ENCODE results near the gene ATP6V1F. TPM values are rescaled to one million over a fixed set of nuclear protein-coding genes. Genes with fewer than 3 reads are reported as not detected.

The ATP6V1F gene
- total RNA-seq, 1 experiment from 2014 or later = 169 TPM

- Histone ChIP-seq H3K27ac (peak overlapping the region; percentile 94), H2AFZ (peak overlapping the region; percentile 4; the same call in 1 of the 2 replicates), H3F3A (ENCODE audit: insufficient read depth, low read depth) (peaks cover 47% of the 10 kb centered on the region), H3K4me2 (peak overlapping the region; percentile 83), H3K9me2 (ENCODE audit: insufficient read depth) (no peaks in the 10 kb centered on the region), H3K4me1 (replicated peaks; ENCODE audit: insufficient read depth) (peaks cover 49% of the 10 kb centered on the region), H3K9me3 (ENCODE audit: insufficient read depth, low read depth) (no peaks in the 10 kb centered on the region), H3K4me3 (peak overlapping the region; percentile 51), H4K20me1 (ENCODE audit: insufficient read depth) (no peaks in the 10 kb centered on the region), H3K79me2 (ENCODE audit: low read depth) (peaks cover 16% of the 10 kb centered on the region), H3K36me3 (ENCODE audit: low read depth) (no peaks in the 10 kb centered on the region), H3K27me3 (ENCODE audit: insufficient read depth, low read depth) (no peaks in the 10 kb centered on the region)
- TF ChIP-seq EZH2 (IDR thresholded peaks at IDR 0.05; ENCODE audit: low read depth) = no peak
- TF ChIP-seq CTCF (conservative IDR thresholded peaks at IDR 0.05) = no peak
- no peak for DNase-seq
- intact Hi-C loops (cut with micrococcal nuclease; ENCODE audit: unreplicated experiment) = no loop called here
- CTCF ChIA-PET = interaction anchor here (0.5 kb wide), 1 partner anchor 151 kb away, joined by 5 read pairs; no protein-coding TSS in a partner anchor
- POLR2A ChIA-PET (ENCODE audit: unreplicated experiment) = no interaction called here
- BruUV-seq (replicated peaks) = no TSS peak
Measured at GRCh38 chr7:128888039-128888755, 25.5 kb downstream of the ATP6V1F start.

GRCh38 chr7:128888756-128889095 lies 26.1 kb downstream of the ATP6V1F start:
- Histone ChIP-seq H3K4me2 (peak overlapping the region; percentile 83), H3K9me2 (ENCODE audit: insufficient read depth) (no peaks in the 10 kb centered on the region), H3K4me1 (replicated peaks; ENCODE audit: insufficient read depth) (peaks cover 55% of the 10 kb centered on the region), H3K27me3 (ENCODE audit: insufficient read depth, low read depth) (no peaks in the 10 kb centered on the region), H3F3A (ENCODE audit: insufficient read depth, low read depth) (peaks cover 51% of the 10 kb centered on the region), H4K20me1 (ENCODE audit: insufficient read depth) (no peaks in the 10 kb centered on the region), H3K79me2 (ENCODE audit: low read depth) (peaks cover 16% of the 10 kb centered on the region), H3K36me3 (ENCODE audit: low read depth) (no peaks in the 10 kb centered on the region), H3K27ac (peak overlapping the region; percentile 94), H2AFZ (peak overlapping the region; percentile 4; the same call in 1 of the 2 replicates), H3K4me3 (peak overlapping the region; percentile 51), H3K9me3 (ENCODE audit: insufficient read depth, low read depth) (no peaks in the 10 kb centered on the region)
- intact Hi-C loops (cut with micrococcal nuclease; ENCODE audit: unreplicated experiment) = no loop called here
- no peak for TF ChIP-seq EZH2 (IDR thresholded peaks at IDR 0.05; ENCODE audit: low read depth)
- no peak for TF ChIP-seq CTCF (conservative IDR thresholded peaks at IDR 0.05)
- ChIA-PET POLR2A (ENCODE audit: unreplicated experiment) (interaction anchor here (0.8 to 0.9 kb wide), 2 partner anchors 9 to 12 kb away, joined by 8 read pairs; no protein-coding TSS in a partner anchor), CTCF (interaction anchor here (0.5 kb wide), 1 partner anchor 151 kb away, joined by 5 read pairs; no protein-coding TSS in a partner anchor)
- BruUV-seq (replicated peaks) = no TSS peak
- peak in 1 of 2 experiments; percentile 45 for DNase-seq

GRCh38 chr7:128889121-128889520 lies 26.5 kb downstream of the ATP6V1F start:
- ChIA-PET CTCF (interaction anchor here (0.5 kb wide), 1 partner anchor 152 kb away, joined by 5 read pairs; no protein-coding TSS in a partner anchor), POLR2A (ENCODE audit: unreplicated experiment) (interaction anchor here (0.5 to 0.9 kb wide), 4 partner anchors 8 to 166 kb away, joined by 4 to 8 read pairs (median 6); partner anchors contain the start of gene TNPO3)
- H3K36me3 ChIP-seq (ENCODE audit: low read depth) = no peaks in the 10 kb centered on the region
- TF ChIP-seq EZH2 (IDR thresholded peaks at IDR 0.05; ENCODE audit: low read depth) (no peak), CTCF (conservative IDR thresholded peaks at IDR 0.05) (no peak)
- peak overlapping the region; percentile 95; the same call in 1 of the 2 replicates for H3K4me3 ChIP-seq
- no peaks in the 10 kb centered on the region for H3K9me2 ChIP-seq (ENCODE audit: insufficient read depth)
- peak; percentile 75 to 93 for DNase-seq
- H4K20me1 ChIP-seq (ENCODE audit: insufficient read depth) = no peaks in the 10 kb centered on the region
- peak overlapping the region; percentile 94 for H3K27ac ChIP-seq
- no TSS peak for BruUV-seq (replicated peaks)
- peaks cover 59% of the 10 kb centered on the region for H3K4me1 ChIP-seq (replicated peaks; ENCODE audit: insufficient read depth)
- H3K4me2 ChIP-seq = peak overlapping the region; percentile 83
- H2AFZ ChIP-seq = 0 out of 2 replicates have a peak overlapping the region, but pooled peaks have one; percentile 4
- H3K79me2 ChIP-seq (ENCODE audit: low read depth) = peaks cover 16% of the 10 kb centered on the region
- no peaks in the 10 kb centered on the region for H3K9me3 ChIP-seq (ENCODE audit: insufficient read depth, low read depth)
- no peaks in the 10 kb centered on the region for H3K27me3 ChIP-seq (ENCODE audit: insufficient read depth, low read depth)
- H3F3A ChIP-seq (ENCODE audit: insufficient read depth, low read depth) = peaks cover 51% of the 10 kb centered on the region
- intact Hi-C loops (cut with micrococcal nuclease; ENCODE audit: unreplicated experiment) = no loop called here

Measured in PC-9 (cell line).